B cell (primary cell): ENCODE results near the gene EZH1. TPM values are rescaled to one million over a fixed set of nuclear protein-coding genes. Genes with fewer than 3 reads are reported as not detected.

Source experiments
- ATAC-seq: fragments of 200-7000 bp; cut with Tn5 transposase; one replicate; pipeline ENCODE4 v1.10.0; 2021; ENCODE audit warnings: low read depth, mild to moderate bottlenecking, moderate number of reproducible peaks, moderate library complexity
- CTCF ChIA-PET: fragments of 350-600 bp; sonication (Branson Sonifier 250); formaldehyde crosslinking; loops from one replicate; lab custom pipeline; 2021; ENCODE audit warnings: antibody characterized with exemption, inconsistent platforms; lab: Charles Lee
- POLR2A ChIA-PET: fragments of 350-600 bp; sonication (Branson Sonifier 250); formaldehyde crosslinking; loops from one replicate; lab custom pipeline; 2021; ENCODE audit warnings: antibody characterized with exemption; lab: Charles Lee
- DNase-seq: peaks from one replicate; pipeline ENCODE4 v3.0.0; 2013
- H2AFZ ChIP-seq: 2 replicates; pipeline ENCODE4 v1.6.1; 2012; ENCODE audit warnings: mild to moderate bottlenecking, low read depth, low read length; ENCODE audit not compliant: insufficient read depth, poor library complexity, severe bottlenecking
- H3K27ac ChIP-seq, 2 donors: 1 replicate in 1 of 2; 2 replicates in 1 of 2; pipeline ENCODE4 v1.5.1; 2012 to 2013; ENCODE audit warnings: low read length in 2 of 2, mild to moderate bottlenecking in 2 of 2, moderate library complexity in 1 of 2
- H3K27me3 ChIP-seq, 4 experiments: fragments of 200-600 bp in 1 of 4; sonication (generic) in 1 of 4; replicated peaks in 1 of 4; 1 replicate in 2 of 4; 2 replicates in 2 of 4; pipeline versions ENCODE4 v1.6.1 to v1.7.0; 2013 to 2016; ENCODE audit warnings: low read length in 3 of 4, mild to moderate bottlenecking in 2 of 4, mixed read lengths in 1 of 4, moderate library complexity in 1 of 4; ENCODE audit not compliant: insufficient read depth in 4 of 4, control insufficient read depth in 3 of 4; ENCODE audit errors: control extremely low read depth in 1 of 4
- H3K36me3 ChIP-seq, 2 experiments: replicated peaks in 1 of 2; 1 replicate in 1 of 2; 2 replicates in 1 of 2; pipeline versions ENCODE4 v1.6.1 to v1.7.1; 2013; ENCODE audit warnings: low read length in 1 of 2; ENCODE audit not compliant: insufficient read depth in 2 of 2, control insufficient read depth in 1 of 2; ENCODE audit errors: control extremely low read depth in 1 of 2, extremely low read depth in 1 of 2
- H3K4me1 ChIP-seq, 2 donors: fragments of 200-600 bp in 1 of 2; sonication (generic) in 1 of 2; 1 replicate in 1 of 2; 2 replicates in 1 of 2; pipeline versions ENCODE4 v1.5.1 to v1.6.1; 2013 to 2017; ENCODE audit warnings: low read length in 2 of 2; ENCODE audit not compliant: control insufficient read depth in 2 of 2, insufficient read depth in 2 of 2
- H3K4me2 ChIP-seq: replicated peaks from 2 replicates; pipeline ENCODE3; 2012; ENCODE audit warnings: mild to moderate bottlenecking, low read depth, low read length; ENCODE audit not compliant: poor library complexity, severe bottlenecking
- H3K4me3 ChIP-seq, 5 experiments: fragments of 200-600 bp in 1 of 5; sonication (generic) in 1 of 5; 1 replicate in 3 of 5; 2 replicates in 2 of 5; pipeline versions ENCODE4 v1.5.1 to v1.7.0; 2011 to 2016; ENCODE audit warnings: low read length in 4 of 5, mild to moderate bottlenecking in 4 of 5, low read depth in 2 of 5, control low read depth in 1 of 5, moderate library complexity in 1 of 5; ENCODE audit not compliant: insufficient read depth in 1 of 5; ENCODE audit errors: control extremely low read depth in 1 of 5, extremely low read depth in 1 of 5
- H3K79me2 ChIP-seq: fragments of 200-600 bp; sonication (generic); one replicate; pipeline ENCODE4 v1.6.0; 2016; ENCODE audit warnings: low read length; ENCODE audit not compliant: control insufficient read depth, insufficient read depth
- H3K9ac ChIP-seq: fragments of 200-600 bp; sonication (generic); 2 replicates; pipeline ENCODE4 v1.6.1; 2017; ENCODE audit warnings: mild to moderate bottlenecking, low read length, moderate library complexity
- H3K9me3 ChIP-seq, 3 donors: one replicate each; pipeline versions ENCODE4 v1.6.1 to v1.7.1; 2013; ENCODE audit warnings: low read length in 2 of 3; ENCODE audit not compliant: control insufficient read depth in 2 of 3, insufficient read depth in 1 of 3; ENCODE audit errors: control extremely low read depth in 1 of 3
- H4K20me1 ChIP-seq: 2 replicates; pipeline ENCODE4 v1.6.0; 2012; ENCODE audit warnings: mild to moderate bottlenecking, low read length; ENCODE audit not compliant: insufficient read depth, control insufficient read depth, poor library complexity, severe bottlenecking
- H3K27ac Mint-ChIP-seq: one replicate; pipeline ENCODE4 v1.8.0; 2021; ENCODE audit warnings: mixed read lengths
- H3K27me3 Mint-ChIP-seq: one replicate; pipeline ENCODE4 v1.8.0; 2021; ENCODE audit warnings: mixed read lengths
- H3K4me1 Mint-ChIP-seq: one replicate; pipeline ENCODE4 v1.8.0; 2021; ENCODE audit warnings: mixed read lengths
- H3K4me3 Mint-ChIP-seq: one replicate; pipeline ENCODE4 v1.8.0; 2021; ENCODE audit warnings: mixed read lengths
- H3K9me3 Mint-ChIP-seq: one replicate; pipeline ENCODE4 v1.8.0; 2022; ENCODE audit warnings: mixed read lengths; ENCODE audit not compliant: insufficient read depth
- EZH2 ChIP-seq: IDR thresholded peaks from 2 replicates; pipeline ENCODE4 v1.6.1; 2012; ENCODE audit warnings: borderline replicate concordance, low read depth, mild to moderate bottlenecking, moderate library complexity, low read length; ENCODE audit not compliant: insufficient read depth, poor library complexity, severe bottlenecking
- WGBS: methylation state at CpG from one replicate; pipeline ENCODE4 v1.1.5; 2013; ENCODE audit warnings: missing lambda C conversion rate; ENCODE audit not compliant: insufficient coverage; 5-methylcytosine and 5-hydroxymethylcytosine counted together
- intact Hi-C: fragments of 100-400 bp; cut with micrococcal nuclease; formaldehyde crosslinking; loops from one replicate; pipeline ENCODE4 v1.10.0; 2022
- polyA plus RNA-seq: library from polyadenylated mRNA; depleted of rRNA; stranded (reverse); fragments of >200 nt; gene quantifications from 2 replicates; pipeline ENCODE4 v1.2.3, GENCODE V29; 2012
- total RNA-seq, 2 donors: library from RNA; stranded (reverse); fragments of 120-200 nt in 1 of 2; gene quantifications; 1 replicate in 1 of 2; 2 replicates in 1 of 2; pipeline versions ENCODE4 v1.2.3 to v1.2.4, GENCODE V29; 2013 to 2022
- TF ChIP-seq, protein P1 (sequence below): fragments of 200-600 bp; IDR thresholded peaks from one replicate; pipeline ENCODE4 v1.8.0; 2022; ENCODE audit warnings: antibody characterized with exemption, mild to moderate bottlenecking

The EZH1 gene
- total and polyA plus RNA-seq, 2 donors (not counting 1 experiment from before 2014, with no cell fraction given), result 115 to 169 TPM

- Histone ChIP-seq H3K36me3 (no peaks in the 10 kb centered on the region), H3K4me2 (peak overlapping the region; percentile 99), H3K4me3 (peak overlapping the region; percentile 51 to 75 (median 65)), H3K9ac (peak overlapping the region; percentile 51), H3K27ac (no peak overlapping the region), H3K79me2 (no peaks in the 10 kb centered on the region), H3K27me3 (peaks cover 0 to 67% (median 29%) of the 10 kb centered on the region in 4 experiments), H3K4me1 (peaks cover 72 to 80% of the 10 kb centered on the region in 2 donors), H2AFZ (peak overlapping the region; percentile 30), H4K20me1 (peaks cover 31% of the 10 kb centered on the region), H3K9me3 (peaks cover 0 to 33% (median 0%) of the 10 kb centered on the region in 3 donors)
- ATAC-seq (peak; percentile 77), DNase-seq (peak; percentile 99)
- Mint-ChIP-seq H3K9me3 (no peaks in the 10 kb centered on the region), H3K27ac (peak overlapping the region; percentile 86), H3K4me1 (peaks cover 62% of the 10 kb centered on the region), H3K4me3 (peak overlapping the region; percentile 92), H3K27me3 (peaks cover 14% of the 10 kb centered on the region)
- 5% methylated on average over 12 of the region's 33 CpGs for WGBS
- ChIA-PET POLR2A (interaction anchor here (0.6 to 4.5 kb wide), 3 partner anchors 13 to 99 kb away, joined by 6 to 19 read pairs (median 7); partner anchors contain the start of genes PSMC3IP, RETREG3 and TUBG1), CTCF (interaction anchor here (1.1 to 4.9 kb wide), 4 partner anchors 59 to 99 kb away, joined by 3 to 72 read pairs (median 4); partner anchors contain the start of genes PSMC3IP, RETREG3 and TUBG1)
- TF ChIP-seq EZH2, result no peak
- TF ChIP-seq, protein P1, sequence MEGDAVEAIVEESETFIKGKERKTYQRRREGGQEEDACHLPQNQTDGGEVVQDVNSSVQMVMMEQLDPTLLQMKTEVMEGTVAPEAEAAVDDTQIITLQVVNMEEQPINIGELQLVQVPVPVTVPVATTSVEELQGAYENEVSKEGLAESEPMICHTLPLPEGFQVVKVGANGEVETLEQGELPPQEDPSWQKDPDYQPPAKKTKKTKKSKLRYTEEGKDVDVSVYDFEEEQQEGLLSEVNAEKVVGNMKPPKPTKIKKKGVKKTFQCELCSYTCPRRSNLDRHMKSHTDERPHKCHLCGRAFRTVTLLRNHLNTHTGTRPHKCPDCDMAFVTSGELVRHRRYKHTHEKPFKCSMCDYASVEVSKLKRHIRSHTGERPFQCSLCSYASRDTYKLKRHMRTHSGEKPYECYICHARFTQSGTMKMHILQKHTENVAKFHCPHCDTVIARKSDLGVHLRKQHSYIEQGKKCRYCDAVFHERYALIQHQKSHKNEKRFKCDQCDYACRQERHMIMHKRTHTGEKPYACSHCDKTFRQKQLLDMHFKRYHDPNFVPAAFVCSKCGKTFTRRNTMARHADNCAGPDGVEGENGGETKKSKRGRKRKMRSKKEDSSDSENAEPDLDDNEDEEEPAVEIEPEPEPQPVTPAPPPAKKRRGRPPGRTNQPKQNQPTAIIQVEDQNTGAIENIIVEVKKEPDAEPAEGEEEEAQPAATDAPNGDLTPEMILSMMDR, result no peak
- intact Hi-C loops, result loop anchor here (2.0 to 10.0 kb wide), 5 partner anchors 110 to 482 kb away; partner anchors contain the start of genes GHDC, MLX, NAGLU and PTGES3L
These were observed 67.6 kb downstream of the EZH1 start for GRCh38 chr17:42677012-42677857.
